GM21381 (cell line): ENCODE results near the gene MED31.
"Not testable (repeated sequence)": the region's sequence is repeated elsewhere in the genome, so short reads cannot be mapped to it uniquely, and the experiment has no call there.

Experiments used
- ATAC-seq: cut with Tn5 transposase; IDR thresholded peaks from one replicate; pipeline ENCODE4 v1.9.1; 2021; ENCODE audit warnings: mild to moderate bottlenecking, moderate library complexity; ENCODE audit not compliant: unreplicated experiment

The MED31 gene

DNA sequence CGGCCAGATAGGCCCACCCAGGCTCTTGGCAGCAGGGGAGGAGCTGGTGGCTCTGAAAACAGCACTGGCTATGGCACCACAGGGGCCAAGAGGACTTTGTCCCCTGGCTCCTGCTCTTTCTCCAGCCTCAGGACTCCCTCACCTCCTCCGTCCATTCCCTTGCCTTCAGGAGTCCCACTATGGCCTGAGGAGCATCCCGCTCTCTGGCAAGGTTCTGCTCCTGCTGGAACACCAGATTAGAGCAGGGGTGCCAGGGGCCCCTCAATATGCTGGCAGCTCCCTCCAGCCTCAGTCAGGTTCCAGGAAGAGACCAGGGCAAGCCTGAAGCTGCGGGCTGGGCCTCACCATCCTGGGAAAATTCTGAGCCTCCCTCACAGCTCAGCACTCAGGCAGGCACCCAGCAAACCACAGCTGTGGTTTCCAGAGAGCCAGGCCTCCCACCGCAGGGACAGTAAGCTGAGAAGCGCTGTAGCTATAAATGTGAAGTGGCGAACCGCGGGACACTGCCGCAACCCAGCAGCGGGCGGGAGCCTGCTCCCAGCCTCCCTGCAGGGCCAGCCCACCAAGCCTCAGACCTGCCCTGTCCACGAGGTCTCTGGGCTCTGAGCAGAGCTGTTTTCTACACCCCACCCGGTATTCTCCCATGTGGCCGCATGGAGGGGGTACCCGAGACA lies 25.9 kb upstream of the MED31 start:
- ATAC-seq: no peak

GRCh38 chr17:6676802-6677157 lies 25.4 kb upstream of the MED31 start:
- no peak for ATAC-seq

DNA sequence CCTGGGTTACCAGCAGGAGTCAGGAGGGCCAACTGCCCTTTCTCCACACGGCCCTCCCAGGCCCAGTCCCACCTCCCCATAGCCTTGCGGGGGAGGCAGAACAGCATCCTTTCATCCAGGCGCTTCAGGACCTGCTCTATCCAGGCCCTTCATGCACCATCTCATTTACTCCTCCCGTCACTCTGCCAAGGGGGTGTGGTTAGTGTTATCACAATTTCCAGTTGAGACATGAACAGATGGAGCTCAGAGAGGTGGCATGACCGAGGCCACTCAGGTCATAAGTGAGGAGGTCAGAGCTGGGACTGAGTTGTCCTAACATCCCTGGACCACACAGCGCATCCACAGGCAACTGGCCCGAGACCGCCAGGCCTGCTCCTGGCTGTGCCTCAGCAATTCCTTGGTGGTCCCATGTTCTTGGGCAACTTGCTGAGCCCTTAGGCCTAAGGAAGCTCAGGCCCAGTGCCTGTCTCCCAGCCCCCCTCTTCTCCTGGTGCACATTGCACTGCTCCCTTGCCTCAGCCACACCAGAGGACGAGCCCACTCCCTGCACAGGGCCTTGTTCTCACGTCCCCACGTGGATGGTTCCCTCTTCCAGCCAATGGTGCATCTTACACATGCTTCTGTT lies 23.9 kb upstream of the MED31 start:
- ATAC-seq: no peak

DNA sequence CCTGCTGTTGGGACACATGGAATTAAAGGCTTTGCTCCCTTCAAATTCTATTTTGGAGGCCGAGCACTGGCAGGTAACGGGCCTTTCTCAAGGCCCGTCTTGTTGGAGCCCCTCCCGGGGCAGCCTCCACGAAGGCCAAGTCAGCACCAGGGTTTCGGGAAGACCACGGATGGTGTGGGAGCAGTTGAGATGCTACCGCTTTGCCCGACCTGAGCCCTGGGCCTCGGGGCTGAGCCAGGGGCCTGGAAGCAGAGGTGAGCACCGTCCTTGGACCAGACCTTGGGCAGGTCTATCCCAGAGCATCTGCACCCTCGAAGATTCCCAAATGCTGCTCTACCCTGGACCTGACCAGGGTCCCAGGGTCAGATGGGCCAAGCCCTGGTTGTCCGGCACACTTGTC lies 23.2 kb upstream of the MED31 start:
- ATAC-seq: no peak

DNA sequence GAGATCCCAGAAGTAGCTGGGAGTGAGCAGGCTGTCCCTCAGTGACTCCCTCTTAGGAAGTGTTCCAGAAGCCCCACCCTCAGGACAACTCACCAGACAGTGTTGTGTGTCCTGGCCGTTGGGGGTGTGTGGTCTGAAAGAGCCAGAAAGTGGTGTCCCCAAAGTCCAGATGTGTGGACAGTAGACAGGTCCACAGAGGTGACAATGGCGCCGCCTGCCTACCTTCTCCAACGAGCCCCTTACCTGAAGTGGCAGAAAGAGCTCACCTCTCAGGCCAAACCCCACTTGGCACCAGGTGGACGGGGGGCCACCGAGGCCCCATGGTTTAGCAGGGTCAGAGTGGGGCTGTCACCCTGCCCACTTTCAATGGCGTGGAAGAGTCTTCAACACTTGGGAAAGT lies 20.0 kb upstream of the MED31 start:
- ATAC-seq: no peak

DNA sequence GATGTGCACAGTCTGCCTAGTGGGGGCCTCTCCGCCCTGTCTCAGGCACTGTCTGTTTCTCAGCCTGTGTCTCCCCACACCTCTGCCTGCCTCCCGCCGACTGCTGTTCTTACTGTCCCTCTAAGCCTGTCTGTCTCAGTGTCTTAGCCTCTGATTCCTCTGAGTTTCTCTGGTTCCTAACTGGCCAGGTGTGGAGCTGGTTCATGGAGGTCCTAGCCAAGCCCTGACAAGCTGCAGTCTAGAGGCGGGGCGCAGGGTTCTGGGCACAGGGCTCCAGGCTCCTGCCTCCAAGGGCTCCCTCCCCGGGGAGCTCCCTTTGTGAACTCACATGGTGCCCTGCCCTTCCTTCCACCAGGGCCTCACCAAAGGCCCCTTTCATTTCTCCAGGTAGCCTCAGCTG lies 19.6 kb upstream of the MED31 start:
- ATAC-seq: no peak

GRCh38 chr17:6670571-6670970 lies 19.2 kb upstream of the MED31 start:
- no peak for ATAC-seq

- ATAC-seq: no peak
These were observed 18.2 kb upstream of the MED31 start for GRCh38 chr17:6669479-6670212.

- no peak for ATAC-seq
These were observed 17.5 kb upstream of the MED31 start for GRCh38 chr17:6668727-6669425.

DNA sequence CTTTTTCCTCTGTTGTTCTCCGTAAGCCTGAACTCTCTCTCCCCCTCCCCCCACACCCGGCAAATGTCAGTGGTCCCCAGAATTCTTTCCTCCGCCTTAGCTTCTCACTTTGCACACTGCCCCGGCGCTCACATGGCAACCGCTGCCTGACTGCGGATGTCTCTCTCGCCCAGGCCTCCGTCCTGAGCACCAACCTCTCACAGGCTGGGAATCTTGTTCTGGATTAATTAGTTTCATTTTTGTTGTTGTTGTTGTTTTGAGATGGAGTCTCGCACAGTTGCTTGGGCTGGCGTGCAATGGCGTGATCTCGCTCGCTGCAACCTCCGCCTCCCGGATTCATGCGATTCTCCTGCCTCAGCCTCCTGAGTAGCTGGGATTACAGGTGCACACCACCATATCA lies 16.8 kb upstream of the MED31 start:
- ATAC-seq: no peak

- ATAC-seq: no peak
These were observed 16.1 kb upstream of the MED31 start for GRCh38 chr17:6667516-6667915.

GRCh38 chr17:6666557-6666956 lies 15.2 kb upstream of the MED31 start:
- no peak for ATAC-seq

- no peak for ATAC-seq
These were observed 14.7 kb upstream of the MED31 start for GRCh38 chr17:6666077-6666521.

DNA sequence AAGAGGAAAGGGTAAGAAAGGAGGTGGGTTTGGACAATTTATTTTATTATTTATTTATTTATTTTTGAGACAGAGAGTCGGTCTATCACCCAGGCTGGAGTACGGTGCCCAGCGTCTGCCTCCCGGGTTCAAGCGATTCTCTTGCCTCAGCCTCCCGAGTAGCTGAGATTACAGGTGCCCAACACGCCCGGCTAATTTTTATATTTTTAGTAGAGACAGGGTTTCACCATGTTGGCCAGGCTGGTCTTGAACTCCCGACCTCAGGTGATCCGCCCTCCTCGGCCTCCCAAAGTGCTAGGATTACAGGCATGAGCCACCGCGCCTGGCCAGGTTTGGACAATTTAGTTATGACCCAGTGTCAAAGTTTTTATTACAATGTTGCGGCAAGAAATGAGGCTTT lies 11.8 kb upstream of the MED31 start:
- ATAC-seq: not testable (repeated sequence)

GRCh38 chr17:6661464-6661848 lies 10.1 kb upstream of the MED31 start:
- ATAC-seq: no peak

DNA sequence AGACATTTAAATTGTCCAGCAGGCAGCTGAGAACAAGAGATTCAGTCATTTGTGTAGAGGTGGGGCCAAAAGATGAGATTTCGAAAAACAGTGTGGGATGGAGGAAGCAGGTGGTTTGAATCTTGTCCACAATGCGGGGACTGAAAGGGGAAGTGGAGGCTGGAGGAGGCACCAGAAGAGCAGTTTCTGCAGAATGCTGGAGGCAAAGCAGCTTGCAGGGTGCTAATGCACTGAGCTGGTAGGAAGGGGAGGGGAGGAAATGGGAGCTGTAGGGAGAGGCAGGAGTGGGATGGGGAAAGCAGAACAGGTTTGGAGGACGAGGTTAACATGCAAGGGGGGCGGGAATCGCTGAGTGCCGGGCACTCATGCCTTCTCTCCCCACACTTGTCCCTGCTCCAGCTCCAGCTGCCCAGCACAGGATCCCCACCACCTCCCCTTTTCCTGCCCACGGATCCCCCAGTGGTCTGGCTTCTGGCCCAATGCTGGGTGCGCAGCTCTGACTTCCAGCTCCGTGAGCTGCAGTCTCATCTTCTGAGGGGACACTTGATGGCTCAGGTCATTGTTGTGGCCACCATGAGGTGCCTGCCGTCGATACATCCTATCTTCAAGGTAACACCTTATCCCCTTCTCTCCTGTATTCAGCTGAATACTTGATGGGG lies 9.5 kb upstream of the MED31 start:
- peak; percentile 75 for ATAC-seq

- ATAC-seq: no peak
These were observed 8.7 kb upstream of the MED31 start for GRCh38 chr17:6660101-6660500.

DNA sequence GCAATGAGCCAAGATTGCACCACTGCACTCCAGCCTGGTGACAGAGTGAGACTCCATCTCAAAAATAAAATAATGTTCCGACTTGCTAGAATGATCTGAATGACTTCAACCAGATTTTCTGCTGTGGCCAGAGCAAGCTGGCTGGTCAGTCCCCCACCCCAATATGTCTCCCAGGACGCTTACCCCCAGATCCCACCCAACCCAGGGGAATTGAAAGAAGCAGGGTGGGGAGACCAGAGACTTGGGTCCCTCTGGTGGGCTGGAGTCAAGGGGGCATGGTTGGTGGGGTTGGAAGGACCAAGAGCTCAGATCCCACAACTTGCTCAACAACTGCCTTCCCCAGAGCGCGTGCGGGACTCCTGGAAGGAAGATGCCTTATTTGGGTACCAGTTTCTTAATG lies 7.0 kb upstream of the MED31 start:
- ATAC-seq: not testable (repeated sequence)

DNA sequence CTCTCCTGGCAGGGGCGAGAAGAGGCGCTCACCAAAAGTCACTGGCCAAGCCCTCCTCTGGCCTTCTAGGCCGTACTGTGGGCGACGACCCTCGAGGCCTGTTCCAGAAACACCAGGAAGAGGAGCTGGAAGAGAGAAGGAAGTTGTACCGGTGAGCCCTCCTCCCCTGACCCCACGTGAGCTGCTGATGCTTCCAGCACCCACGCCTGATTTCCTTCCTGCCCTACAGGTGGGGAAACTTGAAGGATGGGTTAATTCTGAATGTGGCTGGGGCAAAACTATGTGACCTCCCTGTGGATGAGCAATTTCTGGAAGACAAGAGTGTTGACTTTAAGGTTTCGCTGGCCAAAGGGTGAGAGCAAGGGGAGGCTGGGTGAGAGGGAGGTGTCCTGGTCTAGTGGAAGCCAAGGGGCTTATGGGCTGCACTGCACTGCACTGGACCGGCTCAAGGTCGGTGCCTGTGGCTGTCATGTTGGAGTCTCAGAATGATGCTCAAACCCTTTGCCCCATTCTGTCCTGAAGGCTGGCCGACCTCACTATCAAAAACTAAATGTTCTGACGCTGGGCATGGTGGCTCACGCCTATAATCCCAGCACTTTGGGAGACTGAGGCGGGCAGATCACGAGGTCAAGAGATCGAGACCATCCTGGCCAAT lies 6.4 kb upstream of the MED31 start:
- ATAC-seq: no peak

DNA sequence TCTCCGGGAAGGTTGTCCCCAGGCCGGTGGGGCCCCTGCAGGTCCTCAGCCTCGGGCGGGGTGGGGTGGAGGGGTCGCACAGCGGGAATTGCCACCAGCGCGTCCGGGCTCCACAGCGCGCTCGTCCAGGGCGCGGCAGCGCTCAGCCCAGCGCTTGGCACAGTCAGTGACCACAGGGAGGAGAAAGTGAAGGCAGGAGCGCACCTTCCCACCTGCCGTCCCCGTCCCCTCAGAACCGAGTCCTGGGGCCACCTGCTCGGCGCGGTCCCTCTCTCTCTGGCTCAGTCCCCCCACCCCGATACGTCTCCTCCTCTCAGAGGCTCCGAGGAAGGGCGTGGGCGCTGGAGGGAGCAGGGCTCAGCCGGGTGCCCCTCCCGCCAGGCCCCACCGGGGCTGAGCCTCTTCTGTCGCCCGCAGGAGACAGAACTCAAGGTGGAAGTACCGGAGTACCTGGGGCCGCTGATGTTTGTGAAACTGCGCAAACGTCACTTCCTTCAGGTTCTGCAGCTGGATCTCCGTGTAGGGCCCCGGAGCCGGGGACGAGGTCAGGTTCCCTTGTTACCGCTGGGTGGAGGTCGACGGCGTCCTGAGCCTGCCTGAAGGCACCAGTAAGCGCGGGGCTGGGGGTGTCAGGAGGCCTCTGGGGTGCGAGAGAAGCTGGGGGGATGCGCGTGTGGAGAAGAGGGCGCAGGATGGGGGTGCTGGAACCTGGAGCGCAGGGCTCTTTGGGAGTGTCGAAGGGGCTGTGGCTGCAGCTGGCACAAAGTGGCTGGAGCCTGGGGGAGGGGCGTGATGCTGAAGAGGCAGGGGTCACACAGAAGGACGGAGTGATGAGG lies 5.6 kb upstream of the MED31 start:
- ATAC-seq: not testable (repeated sequence)
